ENCODE measurements around the gene UXS1.

- TF ChIP-seq POLR2A (IDR thresholded peaks at IDR 0.05) (no peak), CTCF (IDR thresholded peaks at IDR 0.05) (no peak)
These were observed 96.8 kb downstream of the UXS1 start for GRCh38 chr2:106097038-106098000.
